ENCODE measurements around the gene ALDH1A3.
A peak's percentile ranks its signal among the peaks of the same experiment; 100 is the strongest.

The ALDH1A3 gene

DNA sequence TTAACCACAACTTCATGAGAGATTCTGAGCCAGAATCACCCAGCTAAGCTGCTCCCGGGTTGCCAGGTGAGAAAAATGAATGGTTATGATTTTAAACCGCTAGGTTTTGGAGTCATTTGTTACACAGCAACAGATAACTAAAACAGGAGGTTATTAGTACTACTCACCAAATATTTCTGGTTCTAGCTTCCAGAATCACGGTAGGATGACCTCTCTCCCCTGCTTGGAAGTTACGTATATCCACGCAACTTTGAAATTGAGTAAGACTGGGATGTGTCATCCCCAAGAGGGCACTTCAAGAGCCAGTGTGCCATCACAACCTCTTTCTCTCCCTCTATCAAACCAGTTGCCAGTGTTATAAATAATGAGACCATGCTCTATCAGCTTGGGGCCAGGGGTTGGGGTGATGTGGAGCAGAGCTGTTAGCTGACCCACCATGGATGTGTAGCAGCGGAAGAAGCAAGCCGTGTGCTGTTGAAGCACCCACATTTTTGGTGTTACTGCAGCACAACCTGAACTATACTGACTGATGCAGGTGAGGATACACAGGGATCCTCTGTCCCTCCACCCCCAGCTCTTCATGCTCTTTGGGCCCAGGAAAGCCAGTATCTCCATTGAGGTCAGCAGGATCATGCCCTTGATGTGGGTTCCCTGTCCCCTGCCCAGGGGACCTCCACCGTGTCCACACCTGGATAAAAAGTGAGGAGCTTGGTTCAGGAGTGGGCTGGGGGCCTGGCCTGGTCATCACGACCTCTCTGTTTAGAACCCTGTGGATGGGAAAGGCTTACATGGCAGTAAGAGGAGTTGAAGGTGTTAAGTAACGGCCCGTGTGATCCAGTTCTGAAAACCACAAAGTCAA lies 19.4 kb upstream of the ALDH1A3 start:
- no peak for DNase-seq (ENCODE audit: low spot score)

DNA sequence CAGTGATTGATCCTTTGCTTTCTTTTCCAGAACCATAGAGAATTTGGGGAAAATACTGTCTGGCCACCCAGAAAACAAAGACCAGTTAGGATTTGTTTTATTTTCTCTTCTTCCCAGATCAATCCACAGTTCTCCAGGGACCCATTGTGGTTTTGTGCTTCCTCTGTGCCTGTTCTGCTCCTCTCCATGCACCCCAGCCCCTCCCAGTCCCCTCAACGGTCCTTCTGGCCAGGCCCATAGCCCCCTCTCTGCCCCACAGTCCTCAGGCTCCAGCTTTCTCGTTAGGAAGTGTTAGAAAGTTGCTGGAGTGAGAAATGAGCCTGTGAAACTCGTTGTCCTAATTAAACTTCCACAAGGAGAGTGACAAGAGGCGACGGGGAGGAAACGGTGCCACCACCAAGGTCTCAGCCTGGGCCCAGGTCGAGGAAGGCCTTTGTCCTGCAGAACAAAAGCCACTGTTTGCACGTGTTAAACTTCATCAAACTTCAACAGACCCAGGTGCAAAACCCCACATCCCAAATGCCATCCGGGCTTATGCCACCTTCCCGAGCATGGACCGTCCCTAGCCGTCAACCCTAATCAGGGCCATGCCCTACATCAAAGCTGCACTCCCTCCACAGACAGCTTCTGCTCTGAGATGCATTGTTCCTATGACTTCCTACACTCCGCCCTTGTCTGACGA lies 18.7 kb upstream of the ALDH1A3 start:
- no peak for DNase-seq (ENCODE audit: low spot score)

DNA sequence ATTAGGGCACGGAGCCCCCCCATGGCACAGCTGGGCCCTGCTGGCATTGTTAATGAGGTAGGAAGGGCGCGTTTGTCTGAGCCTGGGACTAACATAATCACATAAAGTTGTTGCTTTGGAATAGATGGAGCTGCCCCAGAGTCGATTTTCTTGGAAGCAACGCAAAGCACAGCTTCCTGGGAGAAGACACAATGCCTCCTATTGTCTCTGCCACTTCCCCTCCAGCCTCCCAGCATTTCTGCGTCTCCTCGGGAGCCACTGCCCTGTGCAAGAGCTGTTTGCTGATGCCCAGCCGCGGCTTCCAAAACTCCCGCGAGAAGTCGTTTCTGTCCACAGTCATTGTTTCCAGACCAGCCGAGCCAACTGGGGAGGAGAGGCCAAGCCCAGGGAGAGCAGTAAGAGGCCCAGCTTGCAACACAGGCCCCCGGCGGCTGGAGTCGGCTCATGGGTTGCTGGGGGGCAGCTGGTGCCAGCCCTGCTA lies 18.1 kb upstream of the ALDH1A3 start:
- no peak for DNase-seq (ENCODE audit: low spot score)

DNA sequence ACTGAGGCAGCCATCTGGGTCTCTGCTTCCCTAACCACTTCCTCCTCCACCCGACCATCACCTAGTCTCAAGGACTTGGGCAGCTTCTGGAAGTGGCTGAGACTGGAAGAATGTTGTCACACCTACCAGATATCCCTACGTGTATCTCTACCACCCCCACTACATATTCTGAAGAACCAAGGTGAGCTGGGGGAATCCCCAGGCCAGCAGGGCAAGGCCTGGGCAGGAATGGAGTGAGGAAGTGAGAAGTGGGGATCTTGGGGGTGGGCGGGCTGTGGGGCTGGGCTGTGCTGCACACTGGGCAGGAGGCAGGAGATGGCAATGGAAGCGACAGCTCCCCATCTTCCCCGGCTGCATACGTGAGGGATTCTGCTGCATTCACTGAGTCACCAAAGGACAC lies 17.5 kb upstream of the ALDH1A3 start:
- DNase-seq (ENCODE audit: low spot score): no peak

DNA sequence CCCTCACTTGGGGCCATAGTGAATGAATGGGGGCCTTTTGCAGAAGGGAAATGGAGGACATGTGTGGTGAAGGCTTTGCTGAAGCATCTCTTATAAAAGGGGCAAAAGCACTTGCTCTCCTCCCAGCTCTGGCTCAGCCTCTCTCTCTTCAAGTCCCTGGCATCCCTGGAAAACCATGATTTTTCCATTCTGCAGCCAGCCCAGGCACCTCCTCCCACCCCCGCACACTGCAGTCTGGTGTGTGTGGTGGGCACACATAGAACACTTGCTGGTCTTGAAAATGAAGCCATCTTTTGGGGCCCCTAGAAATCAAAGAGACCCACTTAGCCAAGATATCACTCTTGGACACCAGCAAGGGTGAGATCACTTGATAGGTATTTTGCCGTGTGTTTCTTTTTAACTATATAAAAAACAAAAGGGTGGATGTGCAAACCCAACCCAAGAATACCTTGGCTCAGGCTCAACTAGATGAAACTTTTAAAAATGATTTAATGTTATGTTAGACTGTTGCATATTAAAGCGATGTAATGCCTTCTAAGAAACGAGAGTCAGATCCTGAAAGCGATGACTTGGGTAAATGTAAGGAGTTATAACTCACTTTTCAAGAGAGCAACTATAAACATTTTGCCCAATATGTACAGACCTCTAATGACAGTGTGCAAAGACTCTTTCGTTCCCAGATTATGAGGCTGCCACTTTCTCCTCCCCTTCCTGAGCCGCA lies 16.4 kb upstream of the ALDH1A3 start:
- no peak for DNase-seq (ENCODE audit: low spot score)

DNA sequence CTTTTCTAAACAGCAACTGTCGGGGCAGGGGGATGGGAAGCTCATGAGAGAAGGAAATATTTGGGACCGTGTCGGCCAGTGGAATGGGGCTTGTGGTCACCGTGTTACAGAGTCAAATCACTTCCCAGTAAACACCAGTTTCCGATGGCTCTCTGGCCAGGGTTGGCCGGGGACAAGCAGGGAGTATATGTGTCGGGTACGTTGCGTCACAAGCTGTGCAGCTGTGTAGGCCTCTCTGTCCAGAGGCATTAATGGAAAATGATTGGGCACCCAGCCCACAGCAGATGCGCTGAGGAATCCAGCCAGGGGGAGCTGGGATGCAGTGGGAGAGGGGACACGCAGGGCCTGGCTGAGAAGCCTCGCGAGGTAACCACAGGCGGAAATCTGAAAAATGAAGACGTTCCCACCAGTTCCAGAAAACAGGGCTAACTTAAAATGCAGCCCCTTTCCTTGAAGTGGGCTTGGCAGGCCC lies 15.8 kb upstream of the ALDH1A3 start:
- no peak for DNase-seq (ENCODE audit: low spot score)

DNA sequence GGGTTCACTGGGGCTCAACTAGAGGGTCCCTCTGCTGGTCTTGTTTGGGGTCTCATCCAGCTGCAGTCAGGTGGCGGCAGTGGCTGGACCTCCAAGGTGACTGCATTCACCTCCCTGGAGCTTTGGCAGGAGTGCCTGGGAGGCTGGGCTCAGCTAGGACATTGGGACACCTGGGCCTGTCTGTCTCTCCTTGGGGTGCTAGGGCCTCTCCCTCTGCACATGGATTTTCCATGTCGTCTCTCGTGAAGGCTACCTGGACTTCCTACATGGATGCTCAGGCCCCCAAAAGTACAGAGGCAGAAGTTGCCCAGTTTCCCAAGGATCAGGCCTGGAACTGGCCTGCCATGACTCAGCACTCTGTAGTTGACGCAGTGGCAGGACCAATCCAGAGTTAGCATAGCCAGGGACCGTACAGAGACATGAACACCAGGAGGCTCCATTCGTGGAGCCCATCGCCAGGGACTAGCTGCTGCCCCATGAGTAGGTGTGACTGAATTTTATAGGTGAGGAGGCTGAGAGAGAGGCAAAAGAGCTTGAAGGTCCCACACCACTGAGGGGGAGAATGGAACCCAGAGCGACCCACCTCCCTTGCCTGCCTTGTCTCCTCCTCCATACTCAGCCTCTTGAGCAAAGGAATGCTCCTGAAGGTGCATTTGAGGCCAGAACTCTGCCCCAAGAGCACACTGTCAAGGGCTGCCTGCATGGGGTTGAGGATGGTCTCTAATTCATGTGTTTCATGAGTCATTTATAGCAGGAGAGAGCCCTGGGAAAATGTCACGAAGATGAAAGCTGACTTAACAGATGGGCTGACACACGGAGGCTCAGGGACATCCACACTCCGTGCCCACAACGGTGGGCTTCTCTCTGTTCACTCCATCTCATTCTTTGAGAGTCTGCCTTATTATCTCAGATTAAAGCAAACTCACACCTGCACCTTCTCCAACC lies 13.0 kb upstream of the ALDH1A3 start:
- no peak for DNase-seq (ENCODE audit: low spot score)

DNA sequence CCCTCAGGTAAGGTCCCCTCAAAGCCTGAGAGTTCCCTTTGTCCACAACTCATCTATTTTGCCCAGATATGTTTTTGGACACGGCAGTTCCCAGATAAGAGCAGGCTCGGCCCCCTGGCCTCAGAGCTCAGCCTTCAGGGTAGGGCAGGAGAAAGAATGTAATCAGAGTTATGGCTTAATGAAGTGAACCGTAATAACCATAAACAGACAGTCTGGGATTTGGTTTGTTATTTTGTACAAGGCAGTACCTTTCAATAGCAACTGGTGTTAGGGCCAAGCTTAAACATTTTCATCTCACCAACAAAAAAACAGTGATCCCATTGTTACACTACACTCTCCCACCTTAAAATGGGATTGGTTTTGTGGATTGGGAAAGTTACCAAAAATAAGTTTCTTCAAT lies 12.2 kb upstream of the ALDH1A3 start:
- DNase-seq (ENCODE audit: low spot score): no peak

DNA sequence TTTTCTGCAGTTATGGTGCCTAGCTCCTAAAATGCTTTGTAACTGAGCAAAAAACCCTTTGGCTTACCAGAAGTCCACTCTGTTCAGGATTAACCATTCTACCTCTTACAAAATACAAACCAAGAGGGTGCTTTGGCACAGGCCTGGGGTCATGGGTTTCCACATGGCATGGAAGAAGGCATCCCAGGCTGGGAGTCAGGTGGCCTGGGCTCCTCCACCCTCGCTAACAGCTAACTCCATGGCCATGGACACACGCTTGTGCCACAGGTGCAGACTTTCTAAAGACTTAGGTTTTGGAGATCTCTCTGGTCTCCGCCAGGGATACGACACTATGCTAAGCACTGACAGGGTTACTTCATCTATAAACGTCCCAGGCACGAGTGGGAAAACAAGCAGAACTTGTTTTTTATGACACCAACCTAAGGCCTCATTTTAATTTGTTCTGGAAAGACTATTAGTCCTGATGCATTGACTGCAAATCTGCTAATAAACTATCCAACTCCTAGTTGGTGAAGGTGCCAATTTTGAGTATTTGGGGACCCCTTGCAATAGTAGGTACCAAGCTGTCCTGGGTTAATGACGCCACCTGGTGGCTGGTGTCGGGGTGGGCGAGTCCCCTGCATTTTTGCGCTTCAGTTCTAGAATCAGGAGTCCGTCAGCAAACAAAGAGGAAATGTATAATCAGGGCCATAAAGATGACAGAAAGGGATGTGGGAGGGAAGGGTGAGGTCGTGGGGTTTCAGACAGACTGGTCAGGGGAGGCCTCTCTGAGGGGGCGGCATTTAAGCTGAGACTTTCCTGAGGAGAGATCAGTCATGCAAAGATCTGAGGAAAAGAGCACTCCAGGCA lies 10.3 kb upstream of the ALDH1A3 start:
- no peak for DNase-seq (ENCODE audit: low spot score)

DNA sequence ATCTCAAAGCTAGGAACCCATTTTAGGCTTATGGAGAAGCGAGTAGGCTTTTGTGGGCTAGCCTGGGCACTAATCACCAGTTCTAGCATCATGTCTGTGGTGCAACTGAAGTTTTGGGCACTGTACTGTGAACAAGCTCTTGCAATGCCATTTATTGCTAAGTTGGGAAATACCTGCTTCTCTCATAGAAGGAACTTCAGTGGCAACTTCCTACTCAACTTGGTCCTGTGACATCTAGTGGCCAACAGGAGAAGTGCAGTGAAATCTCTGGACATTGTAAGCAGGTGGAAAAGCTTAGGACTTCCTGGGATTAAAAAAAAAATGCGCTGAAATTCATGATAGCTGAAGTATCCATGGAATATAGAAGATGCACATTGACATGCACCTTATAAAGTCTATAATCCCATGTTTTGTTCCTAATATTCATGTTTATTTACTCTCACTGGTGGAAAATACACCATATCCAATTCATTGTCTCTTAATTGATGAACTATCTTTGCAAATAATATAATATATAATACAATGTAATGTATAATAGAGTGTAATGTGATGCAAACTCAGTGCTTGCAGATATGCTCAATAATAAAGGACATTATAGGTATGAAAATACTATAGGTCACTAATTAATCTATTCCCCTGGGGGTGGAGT lies 6.5 kb upstream of the ALDH1A3 start:
- peak; percentile 58 for DNase-seq (ENCODE audit: low spot score)

DNA sequence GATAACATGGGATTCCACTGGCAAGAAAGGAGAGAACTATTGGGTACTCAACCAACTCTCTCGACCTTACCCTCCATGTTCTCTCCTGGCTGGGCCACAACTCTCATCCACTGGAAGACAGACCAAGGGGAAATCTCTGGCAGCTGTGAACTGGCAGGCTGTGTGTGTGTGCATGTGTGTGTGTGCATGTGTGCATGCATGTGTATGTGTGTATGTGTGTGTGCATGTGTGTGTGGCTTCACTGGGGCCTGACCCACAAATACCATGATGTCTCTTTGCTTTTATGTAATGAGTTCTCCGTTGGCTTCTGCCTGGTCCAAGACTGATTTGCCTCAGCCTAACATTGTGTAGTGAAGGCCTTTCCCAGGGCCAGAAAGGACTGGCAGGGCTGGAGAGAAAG lies 4.1 kb upstream of the ALDH1A3 start:
- no peak for DNase-seq (ENCODE audit: low spot score)

DNA sequence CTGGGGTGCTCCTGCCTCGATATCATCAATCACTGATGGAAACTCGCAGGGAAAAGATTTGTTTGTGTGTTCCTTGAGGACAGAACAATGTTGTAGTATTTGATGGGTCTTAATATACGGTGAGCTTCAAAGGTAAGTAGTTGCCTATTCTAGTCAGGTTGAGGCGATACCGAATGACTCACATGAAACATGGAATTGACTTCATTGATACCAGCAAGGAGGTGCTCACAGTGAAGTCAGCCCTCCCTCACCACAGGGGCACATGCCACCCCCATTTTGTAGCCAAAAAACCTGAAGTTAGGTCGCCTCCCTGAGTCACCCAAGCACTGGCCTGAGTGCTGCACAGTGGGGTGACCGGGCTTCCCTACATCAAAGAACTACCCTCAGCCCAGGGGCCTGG lies 3.7 kb upstream of the ALDH1A3 start:
- DNase-seq (ENCODE audit: low spot score): no peak

DNA sequence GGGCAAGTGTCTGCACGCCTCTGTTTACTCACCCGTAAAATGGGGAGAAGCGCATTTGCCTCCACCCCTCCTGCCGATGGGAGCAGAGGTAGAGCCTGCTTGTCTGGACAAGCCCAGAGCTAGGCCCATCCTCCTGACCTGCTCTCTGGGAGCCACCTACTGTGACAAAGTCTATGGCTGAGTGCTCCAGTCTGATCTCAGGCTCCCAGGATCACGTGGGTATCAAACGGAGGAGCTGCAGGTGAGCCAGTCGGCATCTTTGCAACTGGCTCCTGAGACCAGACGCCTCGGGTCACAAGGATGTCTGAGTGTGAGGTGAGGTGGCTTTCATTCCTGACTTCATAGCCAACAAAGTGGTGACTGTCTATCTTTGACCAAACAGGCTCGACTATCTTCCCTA lies 2.1 kb upstream of the ALDH1A3 start:
- DNase-seq (ENCODE audit: low spot score): no peak

DNA sequence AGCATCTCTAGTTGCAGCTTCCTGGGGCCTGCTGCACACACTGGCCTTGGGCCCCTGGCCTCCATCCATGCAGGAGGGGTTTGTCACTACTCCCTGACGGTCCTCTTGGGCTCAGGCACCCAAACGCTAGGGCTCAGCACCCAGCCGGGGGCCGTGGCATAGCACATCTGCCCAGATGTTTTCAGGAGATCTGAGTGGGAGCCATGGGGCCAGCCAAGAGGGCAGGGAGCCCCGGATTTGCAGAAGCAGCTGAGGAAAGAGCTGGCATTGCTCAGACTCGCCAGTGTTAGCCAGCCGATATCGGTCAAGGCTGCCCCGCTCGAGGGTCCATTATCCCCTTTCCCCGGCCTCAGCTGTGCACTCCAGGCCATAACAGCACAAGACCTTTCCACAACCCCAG lies 1.5 kb upstream of the ALDH1A3 start:
- no peak for DNase-seq (ENCODE audit: low spot score)

DNA sequence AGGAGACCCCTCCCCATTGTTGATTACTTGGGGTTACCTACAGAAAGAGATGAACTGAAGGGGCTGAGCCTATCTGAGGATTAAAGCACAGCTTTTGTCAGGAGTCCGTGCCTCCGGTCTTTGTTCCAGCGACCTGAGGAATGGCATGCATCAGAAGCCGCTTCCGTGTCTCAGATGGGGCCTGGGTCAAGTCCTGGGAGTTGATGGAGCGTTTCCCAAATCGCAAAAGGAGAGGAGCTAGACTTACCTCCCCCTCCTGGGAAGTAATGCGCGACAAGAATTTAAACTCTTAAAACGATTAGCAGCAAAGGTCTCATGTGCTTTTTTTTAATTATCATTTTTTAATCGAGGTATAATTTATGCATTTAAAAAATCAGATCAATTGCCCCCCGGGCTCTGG lies 983 bp upstream of the ALDH1A3 start:
- DNase-seq (ENCODE audit: low spot score): no peak

DNA sequence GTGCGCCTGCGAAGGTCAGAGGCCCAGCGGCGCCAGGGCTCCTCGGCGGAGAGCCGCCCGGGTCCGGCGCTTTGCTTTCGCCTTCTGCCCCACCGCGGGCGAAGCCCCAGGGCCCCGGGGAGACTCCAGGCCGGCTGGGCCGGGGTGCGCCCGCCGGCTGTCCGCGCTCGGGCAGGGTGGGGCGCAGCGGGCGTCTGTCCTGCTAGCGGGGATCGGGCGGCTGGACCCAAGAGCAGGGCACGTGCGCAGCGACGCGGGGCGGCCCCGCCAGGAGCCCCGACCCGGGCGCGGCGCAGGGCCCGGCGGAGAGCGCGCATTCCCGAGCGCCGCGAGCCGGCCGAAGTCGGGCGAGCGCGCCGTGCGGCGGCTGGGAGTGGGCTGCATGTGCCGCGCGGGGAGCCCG lies 569 bp upstream of the ALDH1A3 start:
- no peak for DNase-seq (ENCODE audit: low spot score)

DNA sequence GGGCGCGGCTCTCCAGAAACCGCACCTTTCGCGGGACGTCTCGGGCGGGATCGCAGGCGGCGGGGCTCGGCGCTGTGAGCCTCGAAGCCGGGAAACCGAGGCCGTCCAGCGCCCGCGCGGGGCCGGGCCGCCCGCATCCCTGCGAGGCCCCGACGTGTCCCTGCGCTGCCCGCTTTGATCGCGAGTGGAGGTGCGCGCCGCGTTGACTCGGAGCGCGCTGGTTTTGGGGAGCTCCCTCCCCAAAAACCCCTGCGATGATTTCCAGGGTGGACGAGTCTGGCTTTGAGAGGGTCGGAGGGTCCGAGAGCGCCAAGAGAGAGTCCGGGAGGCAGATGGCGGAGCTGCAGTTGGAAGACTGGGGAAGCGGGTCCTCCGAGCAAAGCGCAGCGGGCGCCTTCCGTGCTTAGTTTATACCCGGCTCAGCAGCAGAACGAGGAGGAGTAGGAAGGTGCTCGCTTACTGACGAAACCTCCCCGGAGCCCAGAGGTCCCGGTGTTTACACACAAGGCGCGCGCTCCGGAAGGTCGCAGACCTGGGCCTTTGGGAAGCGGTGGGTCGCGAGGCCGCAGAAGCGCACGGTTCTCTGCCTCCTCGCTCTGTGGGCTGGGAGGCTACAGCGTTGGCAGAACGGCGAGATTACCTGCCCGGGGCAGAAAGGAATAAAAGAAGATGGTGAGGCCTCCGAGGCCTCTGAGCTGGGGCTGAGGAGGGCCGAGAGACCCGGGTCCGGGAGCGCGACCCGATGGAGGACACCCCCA lies 687 bp downstream of the ALDH1A3 start:
- no peak for DNase-seq (ENCODE audit: low spot score)

DNA sequence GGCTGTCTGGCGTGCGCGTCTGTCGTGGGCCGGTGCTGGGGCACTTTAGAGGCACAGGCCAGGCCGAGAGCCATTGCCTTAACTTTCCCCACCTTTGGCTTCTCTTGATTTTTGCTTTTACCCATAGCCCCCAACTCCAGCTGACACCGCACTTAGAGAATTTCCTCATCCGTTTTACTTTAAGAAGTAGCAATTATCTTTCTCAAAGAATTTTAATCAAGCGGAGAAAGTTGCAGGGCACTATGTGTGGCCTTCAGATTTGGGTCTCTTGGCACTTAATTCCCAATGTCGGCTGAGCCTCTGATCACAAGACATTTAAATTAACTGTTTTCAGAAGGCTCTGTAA lies 1.2 kb downstream of the ALDH1A3 start:
- DNase-seq (ENCODE audit: low spot score): no peak

DNA sequence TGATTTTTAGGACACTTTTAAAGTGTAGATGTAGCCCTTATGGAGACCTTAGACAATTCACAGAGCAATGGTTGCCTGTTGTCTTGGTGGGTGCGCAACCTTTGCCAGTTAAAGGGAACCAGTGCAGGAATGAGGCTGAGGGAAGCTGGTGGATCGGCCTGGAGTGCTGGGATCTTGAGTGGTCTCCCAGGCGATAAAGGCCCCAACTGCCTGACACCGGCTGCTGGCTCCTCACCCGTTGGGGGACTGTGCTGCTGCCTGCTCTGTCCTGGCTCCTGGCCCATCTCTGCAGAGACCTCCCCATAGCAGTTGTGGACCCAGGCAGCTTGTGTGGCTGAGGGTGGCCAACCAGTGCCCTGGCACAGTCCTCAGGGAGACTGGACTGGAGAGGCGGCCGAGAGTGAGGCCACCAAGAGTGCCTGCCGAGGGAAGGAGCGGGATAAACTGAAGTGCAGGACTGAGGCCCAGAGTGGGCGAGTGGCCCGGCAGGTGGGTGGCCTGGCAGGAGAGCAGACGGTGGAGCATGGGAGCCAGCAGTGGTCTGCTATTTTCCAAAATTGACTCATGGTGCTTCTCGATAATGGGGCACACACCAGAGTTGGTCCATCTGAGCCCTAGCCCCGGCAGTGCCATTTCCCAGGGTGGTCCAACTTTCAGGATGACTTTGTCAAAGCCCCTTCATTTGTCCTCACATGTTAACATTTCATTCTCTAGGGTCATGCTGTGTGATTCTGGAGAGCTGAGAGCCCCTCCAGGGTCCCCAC lies 2.1 kb downstream of the ALDH1A3 start:
- no peak for DNase-seq (ENCODE audit: low spot score)
